ENCODE measurements around the gene TMTC2.

TMTC2 gene

GRCh38 chr12:82686168-82687020 lies at the start of gene TMTC2:
Gene TMTC2, plus strand, starts transcription at chr12:82686906.
- Mint-ChIP-seq H3K27ac (peak within 1 kb of the TSS; percentile 81), H3K27me3 (no peaks in the 10 kb centered on the region), H3K36me3 (no peaks in the 10 kb centered on the region), H3K9me3 (no peaks in the 10 kb centered on the region), H3K4me1 (peaks cover 10% of the 10 kb centered on the region), H3K4me3 (peak within 1 kb of the TSS; percentile 94)
- ATAC-seq: peak; percentile 97

GRCh38 chr12:82638324-82638723 lies 48.4 kb upstream of the TMTC2 start:
- no peak for ATAC-seq
- Mint-ChIP-seq H3K36me3 (no peaks in the 10 kb centered on the region), H3K4me1 (no peaks in the 10 kb centered on the region), H3K9me3 (peaks cover 3% of the 10 kb centered on the region), H3K4me3 (no peak overlapping the region), H3K27ac (no peak overlapping the region), H3K27me3 (peaks cover 11% of the 10 kb centered on the region)

GRCh38 chr12:82644896-82645295 lies 41.8 kb upstream of the TMTC2 start:
- Mint-ChIP-seq H3K27me3 (no peaks in the 10 kb centered on the region), H3K27ac (no peak overlapping the region), H3K4me1 (no peaks in the 10 kb centered on the region), H3K9me3 (no peaks in the 10 kb centered on the region), H3K4me3 (no peak overlapping the region), H3K36me3 (no peaks in the 10 kb centered on the region)
- ATAC-seq: no peak

- no peak overlapping the region for H3K4me3 Mint-ChIP-seq
- no peaks in the 10 kb centered on the region for H3K36me3 Mint-ChIP-seq
- no peak for ATAC-seq
- no peaks in the 10 kb centered on the region for H3K27me3 Mint-ChIP-seq
- no peaks in the 10 kb centered on the region for H3K4me1 Mint-ChIP-seq
- no peak overlapping the region for H3K27ac Mint-ChIP-seq
- H3K9me3 Mint-ChIP-seq: no peaks in the 10 kb centered on the region
These were observed 41.3 kb upstream of the TMTC2 start for GRCh38 chr12:82645414-82645813.

- H3K36me3 Mint-ChIP-seq: no peaks in the 10 kb centered on the region
- no peaks in the 10 kb centered on the region for H3K9me3 Mint-ChIP-seq
- no peaks in the 10 kb centered on the region for H3K27me3 Mint-ChIP-seq
- H3K4me3 Mint-ChIP-seq: no peak overlapping the region
- no peak for ATAC-seq
- no peak overlapping the region for H3K27ac Mint-ChIP-seq
- H3K4me1 Mint-ChIP-seq: no peaks in the 10 kb centered on the region
These were observed 38.9 kb upstream of the TMTC2 start for GRCh38 chr12:82647853-82648252.

GRCh38 chr12:82648259-82648909 lies 38.3 kb upstream of the TMTC2 start:
- Mint-ChIP-seq H3K4me1 (no peaks in the 10 kb centered on the region), H3K27ac (no peak overlapping the region), H3K27me3 (no peaks in the 10 kb centered on the region), H3K36me3 (no peaks in the 10 kb centered on the region), H3K9me3 (no peaks in the 10 kb centered on the region), H3K4me3 (no peak overlapping the region)
- ATAC-seq: no peak

- ATAC-seq: peak; percentile 36
- no peaks in the 10 kb centered on the region for H3K36me3 Mint-ChIP-seq
- H3K27ac Mint-ChIP-seq: no peak overlapping the region
- H3K27me3 Mint-ChIP-seq: no peaks in the 10 kb centered on the region
- no peaks in the 10 kb centered on the region for H3K4me1 Mint-ChIP-seq
- no peaks in the 10 kb centered on the region for H3K9me3 Mint-ChIP-seq
- H3K4me3 Mint-ChIP-seq: no peak overlapping the region
These were observed 35.9 kb upstream of the TMTC2 start for GRCh38 chr12:82650627-82651337.

GRCh38 chr12:82651489-82651888 lies 35.2 kb upstream of the TMTC2 start:
- Mint-ChIP-seq H3K4me1 (no peaks in the 10 kb centered on the region), H3K9me3 (no peaks in the 10 kb centered on the region), H3K27ac (no peak overlapping the region), H3K4me3 (no peak overlapping the region), H3K27me3 (no peaks in the 10 kb centered on the region), H3K36me3 (no peaks in the 10 kb centered on the region)
- ATAC-seq: no peak

GRCh38 chr12:82652071-82652470 lies 34.6 kb upstream of the TMTC2 start:
- H3K27ac Mint-ChIP-seq: no peak overlapping the region
- H3K9me3 Mint-ChIP-seq: no peaks in the 10 kb centered on the region
- no peak for ATAC-seq
- H3K4me3 Mint-ChIP-seq: no peak overlapping the region
- no peaks in the 10 kb centered on the region for H3K36me3 Mint-ChIP-seq
- H3K27me3 Mint-ChIP-seq: no peaks in the 10 kb centered on the region
- no peaks in the 10 kb centered on the region for H3K4me1 Mint-ChIP-seq

GRCh38 chr12:82655751-82656150 lies 31.0 kb upstream of the TMTC2 start:
- H3K27ac Mint-ChIP-seq: no peak overlapping the region
- no peaks in the 10 kb centered on the region for H3K36me3 Mint-ChIP-seq
- ATAC-seq: no peak
- H3K9me3 Mint-ChIP-seq: no peaks in the 10 kb centered on the region
- H3K4me1 Mint-ChIP-seq: no peaks in the 10 kb centered on the region
- no peaks in the 10 kb centered on the region for H3K27me3 Mint-ChIP-seq
- H3K4me3 Mint-ChIP-seq: no peak overlapping the region

GRCh38 chr12:82659343-82660207 lies 27.1 kb upstream of the TMTC2 start:
- Mint-ChIP-seq H3K36me3 (no peaks in the 10 kb centered on the region), H3K4me3 (no peak overlapping the region), H3K4me1 (no peaks in the 10 kb centered on the region), H3K27ac (no peak overlapping the region), H3K27me3 (no peaks in the 10 kb centered on the region), H3K9me3 (no peaks in the 10 kb centered on the region)
- ATAC-seq: no peak

- peaks cover 4% of the 10 kb centered on the region for H3K27me3 Mint-ChIP-seq
- ATAC-seq: no peak
- no peaks in the 10 kb centered on the region for H3K9me3 Mint-ChIP-seq
- H3K36me3 Mint-ChIP-seq: no peaks in the 10 kb centered on the region
- no peak overlapping the region for H3K27ac Mint-ChIP-seq
- no peaks in the 10 kb centered on the region for H3K4me1 Mint-ChIP-seq
- H3K4me3 Mint-ChIP-seq: no peak overlapping the region
These were observed 26.0 kb upstream of the TMTC2 start for GRCh38 chr12:82660541-82661325.

- H3K27me3 Mint-ChIP-seq: peaks cover 28% of the 10 kb centered on the region
- no peaks in the 10 kb centered on the region for H3K36me3 Mint-ChIP-seq
- H3K4me3 Mint-ChIP-seq: no peak overlapping the region
- H3K4me1 Mint-ChIP-seq: no peaks in the 10 kb centered on the region
- ATAC-seq: no peak
- no peak overlapping the region for H3K27ac Mint-ChIP-seq
- no peaks in the 10 kb centered on the region for H3K9me3 Mint-ChIP-seq
These were observed 22.8 kb upstream of the TMTC2 start for GRCh38 chr12:82663893-82664292.

- Mint-ChIP-seq H3K36me3 (no peaks in the 10 kb centered on the region), H3K4me3 (no peak overlapping the region), H3K27me3 (peaks cover 32% of the 10 kb centered on the region), H3K4me1 (no peaks in the 10 kb centered on the region), H3K9me3 (no peaks in the 10 kb centered on the region), H3K27ac (no peak overlapping the region)
- no peak for ATAC-seq
These were observed 21.4 kb upstream of the TMTC2 start for GRCh38 chr12:82665142-82665923.

All from stimulated activated memory B cell treated with anti-CD40 and anti-IgM and Interleukin-4, amounts not matched to agents 10 μg/mL and 1 μg/mL and 100 μg/mL, for 72 hours (primary cell).